RKO (cell line): ENCODE results near the gene HFM1.
A peak's percentile ranks its signal among the peaks of the same experiment; 100 is the strongest.
"Not testable (repeated sequence)": the region's sequence is repeated elsewhere in the genome, so short reads cannot be mapped to it uniquely, and the experiment has no call there.

Experiments used
- DNase-seq: peaks from one replicate; pipeline ENCODE4 v3.0.0-alpha.2; 2016; ENCODE audit warnings: low spot score

The HFM1 gene

GRCh38 chr1:91404151-91405012 is at the start of gene HFM1:
TSS of gene HFM1 (minus strand) at chr1:91404837. CDS start at chr1:91401082, 3,755 bp downstream.
- DNase-seq, result no peak

- DNase-seq, result no peak
These were observed 49.5 kb upstream of the HFM1 start for GRCh38 chr1:91454136-91454535.

GRCh38 chr1:91450260-91450659 is 45.6 kb upstream of the HFM1 start:
- no peak for DNase-seq

- not testable (repeated sequence) for DNase-seq
These were observed 43.1 kb upstream of the HFM1 start for GRCh38 chr1:91447782-91448181.

- DNase-seq, result not testable (repeated sequence)
These were observed 37.3 kb upstream of the HFM1 start for GRCh38 chr1:91441980-91442379.

- DNase-seq, result peak; percentile 38
These were observed 36.2 kb upstream of the HFM1 start for GRCh38 chr1:91440847-91441246.

GRCh38 chr1:91439016-91439415 is 34.4 kb upstream of the HFM1 start:
- DNase-seq, result no peak

GRCh38 chr1:91428182-91428798 is 23.7 kb upstream of the HFM1 start:
- DNase-seq, result no peak

- DNase-seq, result no peak
These were observed 23.1 kb upstream of the HFM1 start for GRCh38 chr1:91427741-91428140.

GRCh38 chr1:91422523-91422922 is 17.9 kb upstream of the HFM1 start:
- not testable (repeated sequence) for DNase-seq

GRCh38 chr1:91412371-91412770 is 7.7 kb upstream of the HFM1 start:
- DNase-seq, result no peak

- DNase-seq, result no peak
These were observed 2.2 kb upstream of the HFM1 start for GRCh38 chr1:91406773-91407389.

GRCh38 chr1:91402023-91402422 is 2.6 kb downstream of the HFM1 start:
- DNase-seq, result peak; percentile 55

- no peak for DNase-seq
These were observed 4.4 kb downstream of the HFM1 start for GRCh38 chr1:91400133-91400725.

GRCh38 chr1:91398291-91398690 is 6.3 kb downstream of the HFM1 start:
- DNase-seq, result no peak

GRCh38 chr1:91397605-91398004 is 7.0 kb downstream of the HFM1 start:
- DNase-seq, result no peak

- DNase-seq, result no peak
These were observed 11.6 kb downstream of the HFM1 start for GRCh38 chr1:91393042-91393441.

GRCh38 chr1:91386109-91386508 is 18.5 kb downstream of the HFM1 start:
- DNase-seq, result no peak

GRCh38 chr1:91383456-91383855 is 21.2 kb downstream of the HFM1 start:
- DNase-seq, result no peak

GRCh38 chr1:91381844-91382243 is 22.8 kb downstream of the HFM1 start:
- no peak for DNase-seq

- DNase-seq, result no peak
These were observed 30.6 kb downstream of the HFM1 start for GRCh38 chr1:91374086-91374485.

- not testable (repeated sequence) for DNase-seq
These were observed 32.4 kb downstream of the HFM1 start for GRCh38 chr1:91372230-91372629.

- DNase-seq, result no peak
These were observed 55.1 kb downstream of the HFM1 start for GRCh38 chr1:91349524-91349923.
